SHP77 treated with DMSO at 0.1 percent for 48 hours (cell line): Measurements from ENCODE around the gene CCDC141.

Experiments used
- DNase-seq: peaks from one replicate; lab custom pipeline; 2025; lab: John Stamatoyannopoulos, UW

The CCDC141 gene

GRCh38 chr2:178827739-178828485 is 222.0 kb downstream of the CCDC141 start:
- no peak for DNase-seq

- no peak for DNase-seq
These were observed 222.8 kb downstream of the CCDC141 start for GRCh38 chr2:178827111-178827510.

- no peak for DNase-seq
These were observed 224.8 kb downstream of the CCDC141 start for GRCh38 chr2:178825183-178825582.

- DNase-seq: no peak
These were observed 225.8 kb downstream of the CCDC141 start for GRCh38 chr2:178824181-178824580.

- no peak for DNase-seq
These were observed 229.9 kb downstream of the CCDC141 start for GRCh38 chr2:178819992-178820391.

GRCh38 chr2:178819147-178819875 is 230.6 kb downstream of the CCDC141 start:
- DNase-seq: no peak

GRCh38 chr2:178811901-178812300 is 238.0 kb downstream of the CCDC141 start:
- no peak for DNase-seq

- DNase-seq: no peak
These were observed 238.9 kb downstream of the CCDC141 start for GRCh38 chr2:178811045-178811444.

GRCh38 chr2:178810422-178810821 is 239.5 kb downstream of the CCDC141 start:
- no peak for DNase-seq

GRCh38 chr2:178807227-178808008 is 242.5 kb downstream of the CCDC141 start, which contains the start of gene TTN:
Gene TTN, minus strand, starts transcription at chr2:178807423. Its CDS starts 2,781 bp downstream, at chr2:178804642.
- DNase-seq: no peak

- no peak for DNase-seq
These were observed 243.4 kb downstream of the CCDC141 start for GRCh38 chr2:178806543-178806942.

GRCh38 chr2:178805457-178805856 is 244.5 kb downstream of the CCDC141 start:
- no peak for DNase-seq

GRCh38 chr2:178804791-178805190 is 245.1 kb downstream of the CCDC141 start:
- DNase-seq: no peak

- no peak for DNase-seq
These were observed 249.4 kb downstream of the CCDC141 start for GRCh38 chr2:178800510-178800909.

- DNase-seq: no peak
These were observed 250.6 kb downstream of the CCDC141 start for GRCh38 chr2:178799305-178799704.

- DNase-seq: no peak
These were observed 253.8 kb downstream of the CCDC141 start for GRCh38 chr2:178796079-178796677.

GRCh38 chr2:178787934-178788333 is 262.0 kb downstream of the CCDC141 start:
- DNase-seq: no peak

- DNase-seq: no peak
These were observed 262.8 kb downstream of the CCDC141 start for GRCh38 chr2:178787155-178787554.

GRCh38 chr2:178783889-178784288 is 266.0 kb downstream of the CCDC141 start:
- DNase-seq: no peak

GRCh38 chr2:178782236-178782635 is 267.7 kb downstream of the CCDC141 start:
- no peak for DNase-seq
